ENCODE measurements around the gene WBP1L.

The WBP1L gene

GRCh38 chr10:102781090-102781920 lies 37.6 kb downstream of the WBP1L start:
- TF ChIP-seq CTCF (IDR thresholded peaks at IDR 0.05), result no peak

GRCh38 chr10:102781921-102782557 lies 38.3 kb downstream of the WBP1L start:
- no peak for TF ChIP-seq CTCF (IDR thresholded peaks at IDR 0.05)

GRCh38 chr10:102782673-102783551 lies 39.2 kb downstream of the WBP1L start:
- no peak for TF ChIP-seq CTCF (IDR thresholded peaks at IDR 0.05)

- TF ChIP-seq CTCF (IDR thresholded peaks at IDR 0.05), result no peak
Observed at GRCh38 chr10:102783568-102783967, 39.8 kb downstream of the WBP1L start.

GRCh38 chr10:102785818-102786217 lies 42.1 kb downstream of the WBP1L start:
- TF ChIP-seq CTCF (IDR thresholded peaks at IDR 0.05), result no peak

- TF ChIP-seq CTCF (IDR thresholded peaks at IDR 0.05), result no peak
Observed at GRCh38 chr10:102791754-102792395, 48.1 kb downstream of the WBP1L start.

Measured in LNCAP (cell line).